ENCODE results near the gene LMTK2.

The LMTK2 gene

DNA sequence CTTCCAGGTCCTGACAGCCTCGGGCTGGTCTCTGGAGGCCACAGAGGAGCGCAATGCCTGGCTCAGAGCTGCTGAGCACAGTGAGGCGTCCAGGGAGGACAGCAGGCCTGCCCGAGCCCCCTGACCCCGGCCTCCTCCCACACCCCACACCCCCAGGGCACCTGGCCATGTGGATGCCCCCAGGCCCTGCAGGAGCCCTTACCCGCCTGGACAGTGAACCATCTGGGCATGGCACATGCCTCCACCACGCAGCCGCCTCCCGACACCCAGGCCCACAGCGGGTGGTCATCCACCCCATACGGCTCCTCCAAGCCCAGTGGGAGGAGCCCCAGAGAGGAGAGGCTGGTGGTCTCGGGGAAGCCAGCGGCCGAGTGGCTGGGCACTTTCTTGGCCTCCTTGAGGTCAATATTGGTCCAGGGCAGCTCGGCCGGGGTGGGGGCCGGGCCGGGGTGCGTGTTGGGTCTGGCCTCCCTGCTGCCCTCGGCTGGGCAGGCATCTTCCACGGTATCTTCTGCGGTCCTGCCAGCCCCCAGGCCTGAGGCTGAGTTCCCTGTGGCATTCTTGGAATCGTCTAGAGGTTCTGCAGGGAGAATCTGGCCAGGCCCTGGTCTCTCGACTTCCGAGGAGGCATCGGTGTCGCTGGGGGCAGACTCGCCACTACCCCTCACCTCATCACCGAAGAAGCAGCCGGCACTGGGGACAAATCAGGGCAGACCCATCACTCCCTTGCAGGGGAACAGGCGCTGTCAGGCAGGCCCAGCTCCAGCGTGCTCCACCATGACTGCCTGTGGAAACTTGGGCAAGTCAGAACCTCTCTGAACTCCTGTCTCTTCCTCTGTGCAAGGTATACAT, 126.8 kb downstream of the LMTK2 start:
- DNase-seq (ENCODE audit: low read depth, low spot score): no peak
- H3K9me3 ChIP-seq (ENCODE audit: control insufficient read depth, insufficient read depth, low read length): no peaks in the 10 kb centered on the region
- no peak overlapping the region for H3K4me3 ChIP-seq (ENCODE audit: low read length)
- H3K27me3 ChIP-seq (ENCODE audit: control insufficient read depth, insufficient read depth, low read length): no peaks in the 10 kb centered on the region
- no CpG with 5 or more reads among the region's 32 CpGs for WGBS (ENCODE audit: insufficient coverage, insufficient read length)
- H3K4me1 ChIP-seq (ENCODE audit: control insufficient read depth, insufficient read depth, low read length): no peaks in the 10 kb centered on the region
- H3K36me3 ChIP-seq (ENCODE audit: control insufficient read depth, insufficient read depth, low read length): peaks cover 5% of the 10 kb centered on the region; the same call in 1 of the 2 replicates
- H3K27ac ChIP-seq (ENCODE audit: low read length): no peak overlapping the region

DNA sequence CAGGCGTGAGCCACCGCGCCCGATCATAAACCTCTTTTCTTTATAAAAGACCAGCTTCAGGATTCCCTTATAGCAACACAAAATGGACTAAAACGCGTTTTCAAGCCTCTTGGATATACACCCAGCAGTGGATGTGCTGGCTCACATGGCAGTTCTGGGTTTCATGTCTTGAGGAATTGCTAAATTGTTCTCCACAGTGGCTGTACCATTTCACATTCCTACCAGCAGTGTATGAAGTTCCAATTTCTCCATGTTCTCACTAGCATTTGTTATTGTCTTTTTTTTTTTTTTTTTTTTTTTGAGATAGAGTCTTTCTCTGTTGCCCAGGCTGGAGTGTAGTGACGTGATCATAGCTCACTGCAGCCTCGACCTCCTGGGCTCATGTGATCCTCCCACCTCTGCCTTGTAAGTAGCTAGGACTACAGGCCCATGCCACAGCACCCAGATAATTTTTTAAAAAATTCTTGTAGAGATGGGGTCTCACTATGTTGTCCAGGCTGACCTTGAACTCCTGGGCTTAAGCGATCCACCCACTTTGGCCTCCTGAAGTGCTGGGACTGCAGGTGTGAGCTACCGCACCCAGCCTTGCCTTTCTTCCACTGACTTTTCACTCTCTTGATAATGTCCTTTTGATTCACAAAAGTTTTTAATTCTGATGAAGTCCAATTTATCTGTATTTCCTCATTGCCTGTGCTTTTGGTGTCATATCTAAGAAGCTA, 127.9 kb downstream of the LMTK2 start:
- Histone ChIP-seq H3K27me3 (ENCODE audit: control insufficient read depth, insufficient read depth, low read length) (no peaks in the 10 kb centered on the region), H3K4me3 (ENCODE audit: low read length) (no peak overlapping the region), H3K4me1 (ENCODE audit: control insufficient read depth, insufficient read depth, low read length) (no peaks in the 10 kb centered on the region), H3K27ac (ENCODE audit: low read length) (no peak overlapping the region), H3K36me3 (ENCODE audit: control insufficient read depth, insufficient read depth, low read length) (peaks cover 5% of the 10 kb centered on the region; the same call in 1 of the 2 replicates), H3K9me3 (ENCODE audit: control insufficient read depth, insufficient read depth, low read length) (no peaks in the 10 kb centered on the region)
- DNase-seq (ENCODE audit: low read depth, low spot score): no peak
- WGBS (ENCODE audit: insufficient coverage, insufficient read length): no CpG with 5 or more reads among the region's 10 CpGs

DNA sequence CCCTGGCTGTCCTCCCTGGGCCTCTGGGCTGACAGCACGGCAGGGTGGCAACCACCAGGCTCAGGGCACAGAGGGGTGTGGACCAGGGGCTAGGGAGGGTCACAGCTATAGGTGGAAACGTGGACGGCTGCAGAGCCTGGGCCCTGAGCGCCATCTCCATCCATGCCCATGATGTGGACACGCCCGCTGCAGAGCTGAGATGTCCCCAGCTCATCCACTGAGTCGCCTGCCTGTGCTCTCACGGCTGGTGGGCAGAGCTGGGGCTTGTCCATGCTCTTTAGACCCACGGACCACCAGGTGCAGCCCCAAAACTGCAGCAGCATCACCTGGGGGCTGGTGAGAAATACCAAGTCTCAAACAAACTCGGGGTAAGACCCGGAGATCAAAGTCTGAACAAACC, 129.2 kb downstream of the LMTK2 start:
- H3K27ac ChIP-seq (ENCODE audit: low read length): no peak overlapping the region
- H3K4me1 ChIP-seq (ENCODE audit: control insufficient read depth, insufficient read depth, low read length): no peaks in the 10 kb centered on the region
- no peak for DNase-seq (ENCODE audit: low read depth, low spot score)
- H3K4me3 ChIP-seq (ENCODE audit: low read length): no peak overlapping the region
- H3K36me3 ChIP-seq (ENCODE audit: control insufficient read depth, insufficient read depth, low read length): peaks cover 5% of the 10 kb centered on the region; the same call in 1 of the 2 replicates
- no CpG with 5 or more reads among the region's 11 CpGs for WGBS (ENCODE audit: insufficient coverage, insufficient read length)
- H3K9me3 ChIP-seq (ENCODE audit: control insufficient read depth, insufficient read depth, low read length): no peaks in the 10 kb centered on the region
- no peaks in the 10 kb centered on the region for H3K27me3 ChIP-seq (ENCODE audit: control insufficient read depth, insufficient read depth, low read length)

DNA sequence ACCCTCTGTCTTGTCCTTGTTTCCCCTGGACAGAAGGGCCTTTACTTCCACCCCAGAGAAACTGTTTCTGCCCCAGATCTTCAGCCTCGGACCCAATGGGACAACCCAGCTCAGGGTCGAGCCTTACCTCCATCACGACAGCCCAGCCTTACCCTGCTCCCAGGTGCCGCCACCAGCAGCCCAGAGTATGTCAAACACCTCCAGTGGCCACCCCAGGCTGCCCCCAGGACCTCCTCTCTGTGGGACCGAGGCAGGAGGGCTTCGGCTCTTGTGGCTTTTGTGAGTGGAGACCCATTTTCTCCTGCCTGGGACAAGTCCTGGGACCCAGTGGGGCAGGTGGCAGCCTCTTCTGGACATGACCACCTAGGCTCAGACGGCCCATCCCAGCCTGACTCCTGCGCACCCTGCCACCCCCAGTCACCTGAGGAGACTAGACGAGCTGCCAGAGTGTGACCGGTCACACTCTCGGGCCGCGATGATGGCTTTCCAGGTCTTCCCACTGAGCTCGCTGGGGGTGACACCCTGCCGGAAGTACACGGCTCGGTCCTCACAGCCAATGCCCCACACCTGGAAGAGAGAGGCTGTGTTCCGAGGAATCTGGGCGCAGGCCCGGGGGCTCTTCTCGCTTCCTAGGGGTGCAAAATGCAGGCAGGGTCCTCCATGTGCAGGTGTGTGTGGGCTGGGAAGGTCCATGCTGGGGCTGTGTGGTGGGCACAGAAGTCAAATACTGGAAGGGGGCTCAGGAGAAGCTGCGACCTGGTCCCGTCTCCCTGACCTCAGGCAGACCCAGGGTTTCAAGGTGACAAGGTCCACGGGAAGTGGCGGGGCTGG, 129.9 kb downstream of the LMTK2 start:
- Histone ChIP-seq H3K4me1 (ENCODE audit: control insufficient read depth, insufficient read depth, low read length) (no peaks in the 10 kb centered on the region), H3K27me3 (ENCODE audit: control insufficient read depth, insufficient read depth, low read length) (no peaks in the 10 kb centered on the region), H3K4me3 (ENCODE audit: low read length) (no peak overlapping the region), H3K36me3 (ENCODE audit: control insufficient read depth, insufficient read depth, low read length) (peaks cover 5% of the 10 kb centered on the region; the same call in 1 of the 2 replicates), H3K27ac (ENCODE audit: low read length) (no peak overlapping the region), H3K9me3 (ENCODE audit: control insufficient read depth, insufficient read depth, low read length) (no peaks in the 10 kb centered on the region)
- DNase-seq (ENCODE audit: low read depth, low spot score): no peak
- no CpG with 5 or more reads among the region's 25 CpGs for WGBS (ENCODE audit: insufficient coverage, insufficient read length)

DNA sequence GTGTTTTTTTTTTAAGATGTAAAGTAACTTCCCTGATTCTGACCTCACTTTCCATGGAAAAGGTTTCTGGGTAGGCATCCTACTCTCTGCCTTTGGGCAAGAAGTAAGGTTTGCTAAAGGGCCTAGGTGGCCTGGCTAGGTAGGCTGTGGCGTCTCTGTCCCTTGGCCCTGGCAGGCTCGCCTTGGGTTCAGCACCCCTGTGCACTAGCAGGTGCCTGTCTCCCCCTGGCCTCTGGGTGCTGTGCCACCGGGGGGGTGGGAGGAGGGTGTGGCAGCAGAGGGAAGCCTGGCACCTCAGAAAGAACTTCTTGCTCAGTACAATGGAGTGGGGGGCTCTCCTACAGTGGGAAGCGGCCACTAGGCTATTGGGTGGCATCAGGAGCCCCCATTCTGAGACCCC, 131.4 kb downstream of the LMTK2 start:
- no peaks in the 10 kb centered on the region for H3K9me3 ChIP-seq (ENCODE audit: control insufficient read depth, insufficient read depth, low read length)
- peaks cover 5% of the 10 kb centered on the region; the same call in 1 of the 2 replicates for H3K36me3 ChIP-seq (ENCODE audit: control insufficient read depth, insufficient read depth, low read length)
- DNase-seq (ENCODE audit: low read depth, low spot score): no peak
- H3K4me3 ChIP-seq (ENCODE audit: low read length): no peak overlapping the region
- no peak overlapping the region for H3K27ac ChIP-seq (ENCODE audit: low read length)
- H3K27me3 ChIP-seq (ENCODE audit: control insufficient read depth, insufficient read depth, low read length): no peaks in the 10 kb centered on the region
- H3K4me1 ChIP-seq (ENCODE audit: control insufficient read depth, insufficient read depth, low read length): no peaks in the 10 kb centered on the region
- WGBS (ENCODE audit: insufficient coverage, insufficient read length): no CpG with 5 or more reads among the region's 4 CpGs

DNA sequence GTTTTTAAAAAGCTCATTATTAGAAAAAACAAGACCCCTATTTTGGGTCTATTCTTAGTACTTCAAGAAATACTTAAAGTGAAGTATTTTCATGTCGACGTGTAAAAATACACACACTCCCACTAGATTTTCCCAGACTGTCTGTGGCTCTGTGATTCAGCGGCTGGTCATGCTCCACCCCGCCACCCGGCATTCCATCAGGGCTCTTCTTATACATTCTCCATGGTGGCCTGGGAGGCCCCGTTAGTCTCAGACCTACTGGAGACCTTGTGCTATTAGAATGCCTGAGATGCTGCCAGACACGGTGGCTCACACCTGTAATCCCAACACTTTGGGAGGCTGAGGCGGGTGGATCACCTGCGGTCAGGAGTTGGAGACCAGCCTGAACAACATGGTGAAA, 132.3 kb downstream of the LMTK2 start:
- Histone ChIP-seq H3K4me1 (ENCODE audit: control insufficient read depth, insufficient read depth, low read length) (no peaks in the 10 kb centered on the region), H3K27ac (ENCODE audit: low read length) (no peak overlapping the region), H3K4me3 (ENCODE audit: low read length) (no peak overlapping the region), H3K36me3 (ENCODE audit: control insufficient read depth, insufficient read depth, low read length) (peaks cover 5% of the 10 kb centered on the region; the same call in 1 of the 2 replicates), H3K9me3 (ENCODE audit: control insufficient read depth, insufficient read depth, low read length) (no peaks in the 10 kb centered on the region), H3K27me3 (ENCODE audit: control insufficient read depth, insufficient read depth, low read length) (no peaks in the 10 kb centered on the region)
- no peak for DNase-seq (ENCODE audit: low read depth, low spot score)
- WGBS (ENCODE audit: insufficient coverage, insufficient read length): no CpG with 5 or more reads among the region's 9 CpGs

DNA sequence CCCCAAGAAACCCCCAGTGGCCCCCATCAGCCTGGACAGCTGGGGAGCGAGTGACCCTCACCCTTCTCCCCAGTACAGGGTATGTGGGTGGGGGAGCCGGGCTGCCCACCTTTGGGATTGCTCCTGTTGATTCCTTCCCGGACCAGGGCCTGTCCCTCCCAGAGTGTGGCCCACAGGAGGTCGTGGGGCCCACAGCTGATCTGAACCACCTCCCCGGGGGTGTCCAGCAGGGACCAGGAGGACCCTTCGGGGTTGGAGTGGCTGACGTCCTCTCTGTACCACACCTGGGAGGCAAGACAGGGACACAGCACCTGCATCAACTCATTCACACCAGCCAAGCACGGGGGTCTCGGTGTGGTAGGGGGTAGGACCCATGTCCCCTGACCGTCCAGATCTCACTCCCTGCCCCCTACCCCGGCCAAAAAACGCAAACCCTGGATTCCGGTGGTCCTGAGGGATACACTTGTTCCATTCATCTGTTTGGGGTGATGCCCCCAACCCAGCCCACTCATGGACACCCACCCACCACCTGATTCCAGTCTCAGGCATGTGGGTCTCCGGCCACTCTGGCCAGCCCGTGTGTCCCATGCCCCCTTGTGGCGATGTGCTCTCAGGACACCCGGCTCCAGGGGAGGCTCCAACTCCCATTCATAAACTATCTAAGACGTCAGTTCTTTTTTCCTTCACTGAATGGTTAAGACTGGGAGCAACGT, 134.5 kb downstream of the LMTK2 start:
- Histone ChIP-seq H3K27me3 (ENCODE audit: control insufficient read depth, insufficient read depth, low read length) (no peaks in the 10 kb centered on the region), H3K4me3 (ENCODE audit: low read length) (no peak overlapping the region), H3K4me1 (ENCODE audit: control insufficient read depth, insufficient read depth, low read length) (no peaks in the 10 kb centered on the region), H3K36me3 (ENCODE audit: control insufficient read depth, insufficient read depth, low read length) (peaks cover 5% of the 10 kb centered on the region; the same call in 1 of the 2 replicates), H3K27ac (ENCODE audit: low read length) (no peak overlapping the region), H3K9me3 (ENCODE audit: control insufficient read depth, insufficient read depth, low read length) (no peaks in the 10 kb centered on the region)
- no peak for DNase-seq (ENCODE audit: low read depth, low spot score)
- WGBS (ENCODE audit: insufficient coverage, insufficient read length): no CpG with 5 or more reads among the region's 19 CpGs

DNA sequence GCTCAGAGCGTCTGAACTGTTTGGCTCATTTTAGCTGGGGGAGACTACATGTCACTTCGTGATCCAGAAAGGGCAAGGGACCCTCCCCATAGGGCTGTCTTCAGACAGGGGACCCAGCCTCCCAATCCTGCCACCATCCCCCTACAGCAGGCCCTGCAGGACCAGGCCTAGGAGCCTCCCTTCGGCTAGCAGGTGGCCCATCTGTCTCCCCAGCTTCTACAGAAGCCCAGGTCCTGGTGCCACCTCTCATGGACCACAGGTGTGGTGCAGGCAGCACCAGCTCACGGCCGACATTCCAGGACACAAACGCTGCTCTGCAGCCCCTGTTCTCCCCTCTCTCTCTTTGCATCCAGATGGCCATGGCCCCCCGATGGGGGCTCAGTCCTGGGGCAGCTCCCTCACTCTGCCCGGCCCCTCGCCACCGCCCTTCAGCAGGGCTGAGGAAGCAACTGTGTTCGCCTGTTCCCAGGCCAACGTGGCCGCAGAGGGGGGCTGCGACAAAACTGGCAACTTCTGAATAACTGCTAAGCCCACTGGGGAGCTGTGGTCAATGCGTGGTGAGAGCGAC, 135.1 kb downstream of the LMTK2 start:
- no peak overlapping the region for H3K27ac ChIP-seq (ENCODE audit: low read length)
- H3K4me3 ChIP-seq (ENCODE audit: low read length): no peak overlapping the region
- no CpG with 5 or more reads among the region's 16 CpGs for WGBS (ENCODE audit: insufficient coverage, insufficient read length)
- peaks cover 5% of the 10 kb centered on the region; the same call in 1 of the 2 replicates for H3K36me3 ChIP-seq (ENCODE audit: control insufficient read depth, insufficient read depth, low read length)
- no peak for DNase-seq (ENCODE audit: low read depth, low spot score)
- no peaks in the 10 kb centered on the region for H3K4me1 ChIP-seq (ENCODE audit: control insufficient read depth, insufficient read depth, low read length)
- H3K9me3 ChIP-seq (ENCODE audit: control insufficient read depth, insufficient read depth, low read length): no peaks in the 10 kb centered on the region
- no peaks in the 10 kb centered on the region for H3K27me3 ChIP-seq (ENCODE audit: control insufficient read depth, insufficient read depth, low read length)

DNA sequence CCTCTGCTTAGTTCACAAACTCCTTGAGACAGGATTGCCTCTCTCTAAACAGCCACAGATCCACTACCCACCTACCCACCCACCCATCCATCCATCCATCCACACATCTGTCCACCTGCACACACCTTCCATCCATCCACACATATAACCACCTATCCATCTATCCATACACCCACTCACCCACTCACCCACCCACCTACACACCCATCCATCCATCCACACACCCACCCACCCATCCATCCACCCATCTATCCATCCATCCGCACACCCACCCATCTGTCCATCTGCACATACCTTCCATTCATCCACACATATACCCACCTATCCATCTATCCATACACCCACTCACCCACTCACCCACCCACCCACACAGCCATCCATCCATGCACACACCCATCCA, 135.7 kb downstream of the LMTK2 start:
- DNase-seq (ENCODE audit: low read depth, low spot score): no peak
- H3K36me3 ChIP-seq (ENCODE audit: control insufficient read depth, insufficient read depth, low read length): peaks cover 5% of the 10 kb centered on the region; the same call in 1 of the 2 replicates
- no peaks in the 10 kb centered on the region for H3K4me1 ChIP-seq (ENCODE audit: control insufficient read depth, insufficient read depth, low read length)
- H3K27ac ChIP-seq (ENCODE audit: low read length): no peak overlapping the region
- H3K27me3 ChIP-seq (ENCODE audit: control insufficient read depth, insufficient read depth, low read length): no peaks in the 10 kb centered on the region
- no peaks in the 10 kb centered on the region for H3K9me3 ChIP-seq (ENCODE audit: control insufficient read depth, insufficient read depth, low read length)
- WGBS (ENCODE audit: insufficient coverage, insufficient read length): no CpG with 5 or more reads among the region's 1 CpG
- no peak overlapping the region for H3K4me3 ChIP-seq (ENCODE audit: low read length)
